ENCODE results near the gene ST6GALNAC3.

The ST6GALNAC3 gene

DNA sequence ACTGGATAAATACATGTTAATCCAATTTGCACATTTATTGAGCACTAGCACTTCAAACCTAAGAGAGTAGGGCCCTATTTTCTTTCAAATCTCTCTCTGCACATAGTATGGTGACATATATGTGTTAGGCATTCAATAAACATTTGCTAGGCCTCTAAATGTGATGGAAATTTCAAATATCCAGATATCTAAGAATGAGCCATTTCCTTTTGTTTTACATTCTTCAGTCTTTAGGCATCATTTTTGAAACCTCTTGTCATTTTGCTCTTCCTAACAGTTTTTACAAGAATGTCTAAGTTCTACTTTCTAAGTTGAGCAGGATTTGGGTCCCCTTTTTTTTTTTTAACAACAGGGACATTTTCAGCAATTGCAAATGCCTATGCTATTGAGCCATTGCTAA, 397.0 kb downstream of the ST6GALNAC3 start:
- no peaks in the 10 kb centered on the region for H3K27me3 ChIP-seq (ENCODE audit: control insufficient read depth, insufficient read depth, low read length)
- no peaks in the 10 kb centered on the region for H3K9me3 ChIP-seq (replicated peaks; ENCODE audit: low read length)
- no peaks in the 10 kb centered on the region for H3K4me1 ChIP-seq (ENCODE audit: control insufficient read depth, insufficient read depth, low read length)
- no peak overlapping the region for H3K4me3 ChIP-seq (ENCODE audit: low read length)
- H3K4me2 ChIP-seq (ENCODE audit: low read length), result no peak overlapping the region
- no peaks in the 10 kb centered on the region for H3K36me3 ChIP-seq (ENCODE audit: insufficient read depth, low read length)
- no peak overlapping the region for H3K9ac ChIP-seq (ENCODE audit: low read depth, low read length)

DNA sequence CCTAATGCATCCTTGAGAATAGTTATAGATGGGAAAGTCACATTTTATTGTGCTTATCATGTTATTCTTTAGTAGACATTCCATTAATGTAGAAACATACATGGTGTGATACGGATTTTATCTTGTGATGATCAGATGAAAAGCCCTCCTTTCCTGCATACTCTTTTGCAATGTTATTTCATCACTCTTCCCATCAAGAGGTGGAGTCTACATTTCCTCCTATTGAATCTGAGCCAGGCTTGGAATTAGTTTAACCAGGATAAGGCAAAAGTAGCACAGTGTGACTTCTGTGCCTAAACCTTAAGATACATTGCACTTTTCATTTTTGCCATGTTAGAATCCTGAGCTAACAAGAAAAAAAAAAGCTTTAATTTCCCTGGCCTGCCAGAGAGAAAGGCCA, 399.0 kb downstream of the ST6GALNAC3 start:
- no peak overlapping the region for H3K4me3 ChIP-seq (ENCODE audit: low read length)
- no peak overlapping the region for H3K4me2 ChIP-seq (ENCODE audit: low read length)
- H3K27me3 ChIP-seq (ENCODE audit: control insufficient read depth, insufficient read depth, low read length), result no peaks in the 10 kb centered on the region
- no peak overlapping the region for H3K9ac ChIP-seq (ENCODE audit: low read depth, low read length)
- no peaks in the 10 kb centered on the region for H3K9me3 ChIP-seq (replicated peaks; ENCODE audit: low read length)
- H3K4me1 ChIP-seq (ENCODE audit: control insufficient read depth, insufficient read depth, low read length), result no peaks in the 10 kb centered on the region
- no peaks in the 10 kb centered on the region for H3K36me3 ChIP-seq (ENCODE audit: insufficient read depth, low read length)

DNA sequence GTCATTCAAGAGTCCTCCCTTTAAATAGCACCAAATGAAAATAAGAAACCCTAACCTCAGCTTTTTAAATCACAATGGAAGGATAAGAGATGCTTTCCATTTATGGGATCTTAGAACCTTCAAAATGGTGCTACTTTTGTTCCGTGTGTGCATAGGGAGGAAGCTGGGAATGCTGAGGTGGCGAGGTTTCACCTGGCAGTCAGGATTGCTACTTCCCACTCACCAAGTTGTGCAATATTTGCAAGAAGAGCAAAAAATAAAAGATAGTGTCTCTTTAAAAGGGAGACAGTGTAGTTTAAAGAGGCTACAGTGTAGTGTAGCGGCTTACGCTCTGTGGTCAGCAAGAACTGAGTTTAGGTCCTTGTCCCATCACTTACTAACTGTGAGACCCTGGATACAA, 400.4 kb downstream of the ST6GALNAC3 start:
- H3K9ac ChIP-seq (ENCODE audit: low read depth, low read length), result no peak overlapping the region
- no peak overlapping the region for H3K4me3 ChIP-seq (ENCODE audit: low read length)
- no peaks in the 10 kb centered on the region for H3K9me3 ChIP-seq (replicated peaks; ENCODE audit: low read length)
- H3K4me1 ChIP-seq (ENCODE audit: control insufficient read depth, insufficient read depth, low read length), result no peaks in the 10 kb centered on the region
- H3K4me2 ChIP-seq (ENCODE audit: low read length), result no peak overlapping the region
- H3K36me3 ChIP-seq (ENCODE audit: insufficient read depth, low read length), result no peaks in the 10 kb centered on the region
- H3K27me3 ChIP-seq (ENCODE audit: control insufficient read depth, insufficient read depth, low read length), result no peaks in the 10 kb centered on the region

DNA sequence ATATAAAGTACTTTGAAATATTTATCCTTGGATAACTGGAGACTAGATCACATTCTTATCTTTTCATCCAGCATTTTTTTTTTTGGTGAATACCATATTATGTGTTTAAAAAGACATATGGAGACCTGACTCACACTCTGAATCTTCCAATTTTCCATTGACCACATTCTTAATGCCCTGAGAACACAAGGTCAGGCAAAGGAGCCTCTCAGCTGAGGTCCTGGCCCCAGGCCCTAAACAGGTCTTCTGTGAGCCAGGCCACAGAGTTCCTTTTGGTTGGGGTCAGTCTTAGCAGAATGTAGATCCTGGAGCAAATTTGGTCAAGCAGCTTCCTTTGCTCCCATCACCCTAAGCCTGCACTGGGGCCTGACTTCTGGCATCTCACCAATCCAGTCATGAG, 402.6 kb downstream of the ST6GALNAC3 start:
- no peak overlapping the region for H3K4me2 ChIP-seq (ENCODE audit: low read length)
- H3K9me3 ChIP-seq (replicated peaks; ENCODE audit: low read length), result no peaks in the 10 kb centered on the region
- H3K4me1 ChIP-seq (ENCODE audit: control insufficient read depth, insufficient read depth, low read length), result no peaks in the 10 kb centered on the region
- H3K27me3 ChIP-seq (ENCODE audit: control insufficient read depth, insufficient read depth, low read length), result no peaks in the 10 kb centered on the region
- H3K4me3 ChIP-seq (ENCODE audit: low read length), result no peak overlapping the region
- no peak overlapping the region for H3K9ac ChIP-seq (ENCODE audit: low read depth, low read length)
- no peaks in the 10 kb centered on the region for H3K36me3 ChIP-seq (ENCODE audit: insufficient read depth, low read length)

DNA sequence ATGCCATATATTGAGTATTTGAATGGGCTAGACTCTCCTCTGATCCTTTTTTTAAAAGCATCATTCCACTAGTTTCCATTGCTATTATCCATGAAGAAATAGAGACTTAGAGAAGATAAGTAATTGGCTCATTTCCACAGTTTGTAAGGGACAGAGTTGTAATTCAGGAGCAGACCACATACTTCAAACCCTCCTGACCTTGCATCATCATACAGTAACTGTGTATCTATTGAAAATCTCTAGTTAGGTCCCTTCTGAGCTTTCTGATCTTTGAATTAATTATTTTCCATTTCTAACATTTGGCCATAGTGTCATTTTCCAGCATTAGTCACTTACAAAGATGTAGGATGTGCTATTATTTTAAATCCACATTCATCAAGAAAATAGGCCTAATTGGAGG, 406.3 kb downstream of the ST6GALNAC3 start:
- H3K4me1 ChIP-seq (ENCODE audit: control insufficient read depth, insufficient read depth, low read length), result no peaks in the 10 kb centered on the region
- H3K36me3 ChIP-seq (ENCODE audit: insufficient read depth, low read length), result no peaks in the 10 kb centered on the region
- H3K9ac ChIP-seq (ENCODE audit: low read depth, low read length), result no peak overlapping the region
- H3K4me2 ChIP-seq (ENCODE audit: low read length), result no peak overlapping the region
- H3K27me3 ChIP-seq (ENCODE audit: control insufficient read depth, insufficient read depth, low read length), result no peaks in the 10 kb centered on the region
- no peaks in the 10 kb centered on the region for H3K9me3 ChIP-seq (replicated peaks; ENCODE audit: low read length)
- no peak overlapping the region for H3K4me3 ChIP-seq (ENCODE audit: low read length)

DNA sequence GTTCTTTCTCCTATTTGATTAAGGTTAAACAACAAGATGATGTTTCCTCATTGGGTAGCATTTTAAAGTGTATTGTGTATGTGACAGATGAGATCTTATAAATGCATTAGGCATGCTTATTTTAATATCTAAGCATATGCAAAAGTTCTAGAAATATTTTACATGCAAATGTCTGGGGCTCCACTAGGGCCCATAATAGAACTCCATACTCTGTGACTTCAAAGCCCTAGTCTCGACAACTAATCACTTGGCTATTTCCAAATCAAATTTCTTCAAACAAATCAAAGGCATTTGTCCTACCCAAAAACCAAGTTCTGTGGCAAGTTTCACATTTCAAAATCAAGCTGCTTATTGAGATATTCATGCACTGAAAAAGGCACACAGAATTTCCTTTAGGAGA, 407.1 kb downstream of the ST6GALNAC3 start:
- Histone ChIP-seq H3K4me2 (ENCODE audit: low read length) (no peak overlapping the region), H3K4me3 (ENCODE audit: low read length) (no peak overlapping the region), H3K9ac (ENCODE audit: low read depth, low read length) (no peak overlapping the region), H3K36me3 (ENCODE audit: insufficient read depth, low read length) (no peaks in the 10 kb centered on the region), H3K9me3 (replicated peaks; ENCODE audit: low read length) (no peaks in the 10 kb centered on the region), H3K4me1 (ENCODE audit: control insufficient read depth, insufficient read depth, low read length) (no peaks in the 10 kb centered on the region), H3K27me3 (ENCODE audit: control insufficient read depth, insufficient read depth, low read length) (no peaks in the 10 kb centered on the region)

DNA sequence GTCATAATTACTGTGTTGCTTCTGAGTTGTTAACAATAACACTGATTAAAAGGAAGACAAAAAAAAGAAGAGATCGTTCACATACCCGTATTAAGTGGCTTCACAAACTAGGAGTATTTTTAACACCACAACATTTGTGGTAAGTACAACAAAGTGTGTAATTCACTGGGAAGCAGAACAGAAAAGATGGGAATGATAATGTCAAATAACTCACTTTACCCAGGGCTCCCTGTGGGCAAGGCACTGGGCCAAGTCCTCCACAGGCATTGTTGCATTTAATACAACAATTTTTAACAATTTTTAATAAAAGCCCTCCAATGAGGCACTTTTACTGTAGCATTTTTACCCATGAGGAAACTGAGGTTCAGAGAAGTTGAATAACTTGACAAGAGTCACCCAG, 407.7 kb downstream of the ST6GALNAC3 start:
- Histone ChIP-seq H3K4me2 (ENCODE audit: low read length) (no peak overlapping the region), H3K4me1 (ENCODE audit: control insufficient read depth, insufficient read depth, low read length) (no peaks in the 10 kb centered on the region), H3K36me3 (ENCODE audit: insufficient read depth, low read length) (no peaks in the 10 kb centered on the region), H3K4me3 (ENCODE audit: low read length) (no peak overlapping the region), H3K9ac (ENCODE audit: low read depth, low read length) (no peak overlapping the region), H3K9me3 (replicated peaks; ENCODE audit: low read length) (no peaks in the 10 kb centered on the region), H3K27me3 (ENCODE audit: control insufficient read depth, insufficient read depth, low read length) (no peaks in the 10 kb centered on the region)

DNA sequence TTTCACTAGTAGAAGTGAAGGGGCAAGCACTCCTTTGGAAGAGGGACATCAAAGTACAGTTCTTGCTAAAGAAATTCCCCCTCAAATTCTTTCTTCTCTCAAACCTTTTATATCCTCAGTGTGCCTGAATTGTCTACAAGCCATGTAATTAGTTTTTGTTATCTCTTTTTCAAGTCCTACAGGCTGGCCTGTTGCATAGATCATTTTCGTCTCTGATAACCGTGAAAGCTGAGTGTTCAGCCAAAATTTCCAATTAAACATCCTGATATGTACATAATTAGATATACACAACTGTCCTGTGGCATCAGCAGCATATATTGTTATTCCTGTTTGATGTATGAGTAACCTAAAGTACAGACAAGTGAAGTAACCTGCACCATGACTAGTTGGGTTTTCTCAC, 417.2 kb downstream of the ST6GALNAC3 start:
- Histone ChIP-seq H3K27me3 (ENCODE audit: control insufficient read depth, insufficient read depth, low read length) (no peaks in the 10 kb centered on the region), H3K4me1 (ENCODE audit: control insufficient read depth, insufficient read depth, low read length) (no peaks in the 10 kb centered on the region), H3K9me3 (replicated peaks; ENCODE audit: low read length) (no peaks in the 10 kb centered on the region), H3K9ac (ENCODE audit: low read depth, low read length) (no peak overlapping the region), H3K36me3 (ENCODE audit: insufficient read depth, low read length) (no peaks in the 10 kb centered on the region), H3K4me3 (ENCODE audit: low read length) (no peak overlapping the region), H3K4me2 (ENCODE audit: low read length) (no peak overlapping the region)

DNA sequence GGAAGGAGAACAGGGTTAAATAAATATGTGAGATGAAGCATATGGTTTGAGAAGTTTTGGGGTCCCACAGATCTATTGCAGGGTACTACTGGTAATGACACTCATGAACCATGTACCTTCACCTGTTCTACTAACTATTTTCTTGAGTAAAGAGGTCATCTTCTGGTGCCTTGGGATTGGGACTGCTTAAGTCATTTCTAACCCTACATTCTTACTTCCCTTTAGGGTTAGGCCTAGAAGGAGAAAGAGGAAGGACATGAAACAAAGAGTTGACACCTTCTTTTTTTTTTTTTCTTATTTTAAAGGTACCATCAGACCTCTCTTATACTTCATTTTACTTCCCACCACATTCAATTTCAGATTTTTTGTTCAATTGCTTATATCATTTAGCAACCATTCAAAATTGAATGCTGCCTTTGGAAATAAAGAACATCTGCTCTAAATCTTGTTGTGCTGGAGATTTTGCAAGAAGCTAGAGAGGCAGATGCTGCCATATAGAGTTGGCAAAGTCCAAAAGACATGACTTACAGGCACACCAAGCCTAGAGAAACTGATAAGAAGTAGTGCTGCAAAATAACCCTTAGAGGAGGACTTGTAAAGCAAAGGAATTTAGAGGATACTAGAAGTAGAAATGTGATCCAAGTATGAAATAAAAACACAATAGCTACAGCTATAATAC, 418.3 kb downstream of the ST6GALNAC3 start:
- Histone ChIP-seq H3K9me3 (replicated peaks; ENCODE audit: low read length) (no peaks in the 10 kb centered on the region), H3K9ac (ENCODE audit: low read depth, low read length) (no peak overlapping the region), H3K36me3 (ENCODE audit: insufficient read depth, low read length) (no peaks in the 10 kb centered on the region), H3K4me3 (ENCODE audit: low read length) (no peak overlapping the region), H3K27me3 (ENCODE audit: control insufficient read depth, insufficient read depth, low read length) (no peaks in the 10 kb centered on the region), H3K4me1 (ENCODE audit: control insufficient read depth, insufficient read depth, low read length) (no peaks in the 10 kb centered on the region), H3K4me2 (ENCODE audit: low read length) (no peak overlapping the region)

DNA sequence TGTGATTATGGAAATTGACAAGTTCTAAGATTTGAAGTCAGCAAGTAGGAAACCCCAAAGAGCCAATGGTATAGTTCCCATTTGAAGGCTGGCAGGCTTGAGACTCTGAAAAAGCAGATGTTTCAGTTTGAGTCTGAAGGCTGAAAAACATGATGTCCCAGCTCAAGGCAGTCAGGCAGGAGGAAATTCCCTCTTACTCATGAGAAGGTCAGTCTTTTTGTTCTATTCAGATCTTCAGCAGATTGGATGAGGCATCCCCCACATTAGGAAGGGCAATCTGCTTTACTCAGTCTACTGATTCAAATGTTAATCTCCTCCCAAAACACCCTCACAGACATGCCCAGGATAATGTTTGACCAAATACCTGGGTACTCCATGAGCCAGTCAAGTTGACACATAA, 420.3 kb downstream of the ST6GALNAC3 start:
- Histone ChIP-seq H3K27me3 (ENCODE audit: control insufficient read depth, insufficient read depth, low read length) (no peaks in the 10 kb centered on the region), H3K4me1 (ENCODE audit: control insufficient read depth, insufficient read depth, low read length) (no peaks in the 10 kb centered on the region)

DNA sequence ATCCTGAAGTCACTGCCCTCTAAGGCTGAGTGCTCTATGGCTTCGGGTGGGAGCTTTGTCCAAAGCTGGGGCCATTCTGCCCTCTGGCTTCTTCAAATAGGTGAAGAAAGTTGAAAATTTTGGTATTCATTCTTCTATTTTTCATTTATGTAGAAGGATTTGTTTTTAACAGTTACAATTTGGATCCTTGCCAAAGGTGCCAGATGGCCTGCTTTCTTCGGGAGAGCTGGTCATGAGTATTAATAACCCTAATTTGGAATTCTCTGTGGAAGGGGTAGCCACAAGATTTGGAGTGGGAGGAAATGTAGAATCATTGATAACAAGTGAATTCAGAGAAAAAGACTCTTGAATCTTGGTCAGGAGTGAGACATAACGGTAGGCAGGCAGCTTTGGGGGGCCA, 422.3 kb downstream of the ST6GALNAC3 start:
- H3K27me3 ChIP-seq (ENCODE audit: control insufficient read depth, insufficient read depth, low read length), result no peaks in the 10 kb centered on the region
- H3K9ac ChIP-seq (ENCODE audit: low read depth, low read length), result no peak overlapping the region
- no peaks in the 10 kb centered on the region for H3K4me1 ChIP-seq (ENCODE audit: control insufficient read depth, insufficient read depth, low read length)
- H3K4me2 ChIP-seq (ENCODE audit: low read length), result no peak overlapping the region
- H3K4me3 ChIP-seq (ENCODE audit: low read length), result no peak overlapping the region
- no peaks in the 10 kb centered on the region for H3K36me3 ChIP-seq (ENCODE audit: insufficient read depth, low read length)
- H3K9me3 ChIP-seq (replicated peaks; ENCODE audit: low read length), result no peaks in the 10 kb centered on the region

More for the DNA sequence above, 420.3 kb downstream of the ST6GALNAC3 start:
- Histone ChIP-seq H3K9ac (ENCODE audit: low read depth, low read length) (no peak overlapping the region), H3K4me2 (ENCODE audit: low read length) (no peak overlapping the region), H3K4me3 (ENCODE audit: low read length) (no peak overlapping the region), H3K36me3 (ENCODE audit: insufficient read depth, low read length) (no peaks in the 10 kb centered on the region), H3K9me3 (replicated peaks; ENCODE audit: low read length) (no peaks in the 10 kb centered on the region)

DNA sequence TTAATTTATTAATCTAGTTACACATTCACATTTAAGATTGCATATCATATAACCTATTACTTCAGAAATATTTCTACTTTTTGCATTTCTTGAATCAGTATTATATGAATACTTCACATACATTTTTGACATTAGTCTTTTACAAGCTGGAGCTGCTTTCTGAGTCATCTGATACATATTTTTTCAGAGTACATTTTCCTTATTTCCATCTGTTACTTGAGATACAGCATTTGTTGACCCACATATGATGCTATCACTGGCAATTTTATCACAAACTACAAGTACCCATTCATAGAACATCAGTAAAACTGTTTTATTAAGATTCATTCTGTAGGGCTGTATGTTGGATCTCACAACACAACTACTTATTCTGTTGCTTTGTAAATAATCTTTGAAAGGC, 425.6 kb downstream of the ST6GALNAC3 start:
- Histone ChIP-seq H3K9ac (ENCODE audit: low read depth, low read length) (no peak overlapping the region), H3K4me2 (ENCODE audit: low read length) (no peak overlapping the region), H3K9me3 (replicated peaks; ENCODE audit: low read length) (no peaks in the 10 kb centered on the region), H3K4me1 (ENCODE audit: control insufficient read depth, insufficient read depth, low read length) (no peaks in the 10 kb centered on the region), H3K36me3 (ENCODE audit: insufficient read depth, low read length) (no peaks in the 10 kb centered on the region), H3K27me3 (ENCODE audit: control insufficient read depth, insufficient read depth, low read length) (peaks cover 2% of the 10 kb centered on the region), H3K4me3 (ENCODE audit: low read length) (no peak overlapping the region)
